ENCODE measurements around the gene KCNK3. TPM values are rescaled to one million over a fixed set of nuclear protein-coding genes. Genes with fewer than 3 reads are reported as not detected.

Gene KCNK3
- total RNA-seq, 1 donor from 2014 or later = 26.8 TPM

GRCh38 chr2:26724784-26725520 lies 32.4 kb downstream of the KCNK3 start:
- intact Hi-C loops (cut with DNase I) = no loop called here
- no peak for ATAC-seq
- no peak for DNase-seq

GRCh38 chr2:26725521-26725820 lies 32.9 kb downstream of the KCNK3 start:
- ATAC-seq (no peak), DNase-seq (no peak)
- Histone ChIP-seq H3K27ac (no peak overlapping the region), H3K27me3 (ENCODE audit: low read depth) (peaks cover 16% of the 10 kb centered on the region), H3K36me3 (no peaks in the 10 kb centered on the region), H3K4me3 (no peak overlapping the region), H3K9me3 (no peaks in the 10 kb centered on the region), H3K4me1 (peaks cover 42% of the 10 kb centered on the region)
- intact Hi-C loops (cut with DNase I) = no loop called here
- TF ChIP-seq, protein P1, sequence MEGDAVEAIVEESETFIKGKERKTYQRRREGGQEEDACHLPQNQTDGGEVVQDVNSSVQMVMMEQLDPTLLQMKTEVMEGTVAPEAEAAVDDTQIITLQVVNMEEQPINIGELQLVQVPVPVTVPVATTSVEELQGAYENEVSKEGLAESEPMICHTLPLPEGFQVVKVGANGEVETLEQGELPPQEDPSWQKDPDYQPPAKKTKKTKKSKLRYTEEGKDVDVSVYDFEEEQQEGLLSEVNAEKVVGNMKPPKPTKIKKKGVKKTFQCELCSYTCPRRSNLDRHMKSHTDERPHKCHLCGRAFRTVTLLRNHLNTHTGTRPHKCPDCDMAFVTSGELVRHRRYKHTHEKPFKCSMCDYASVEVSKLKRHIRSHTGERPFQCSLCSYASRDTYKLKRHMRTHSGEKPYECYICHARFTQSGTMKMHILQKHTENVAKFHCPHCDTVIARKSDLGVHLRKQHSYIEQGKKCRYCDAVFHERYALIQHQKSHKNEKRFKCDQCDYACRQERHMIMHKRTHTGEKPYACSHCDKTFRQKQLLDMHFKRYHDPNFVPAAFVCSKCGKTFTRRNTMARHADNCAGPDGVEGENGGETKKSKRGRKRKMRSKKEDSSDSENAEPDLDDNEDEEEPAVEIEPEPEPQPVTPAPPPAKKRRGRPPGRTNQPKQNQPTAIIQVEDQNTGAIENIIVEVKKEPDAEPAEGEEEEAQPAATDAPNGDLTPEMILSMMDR (IDR thresholded peaks at IDR 0.05) = no peak

More at GRCh38 chr2:26724784-26725520, 32.4 kb downstream of the KCNK3 start:
- peaks cover 16% of the 10 kb centered on the region for H3K27me3 ChIP-seq (ENCODE audit: low read depth)
- peak overlapping the region; percentile 44 for H3K27ac ChIP-seq
- H3K4me1 ChIP-seq = peaks cover 47% of the 10 kb centered on the region
- TF ChIP-seq, protein P1 (IDR thresholded peaks at IDR 0.05) = no peak
- H3K36me3 ChIP-seq = no peaks in the 10 kb centered on the region
- no peak overlapping the region for H3K4me3 ChIP-seq
- no peaks in the 10 kb centered on the region for H3K9me3 ChIP-seq

DNA sequence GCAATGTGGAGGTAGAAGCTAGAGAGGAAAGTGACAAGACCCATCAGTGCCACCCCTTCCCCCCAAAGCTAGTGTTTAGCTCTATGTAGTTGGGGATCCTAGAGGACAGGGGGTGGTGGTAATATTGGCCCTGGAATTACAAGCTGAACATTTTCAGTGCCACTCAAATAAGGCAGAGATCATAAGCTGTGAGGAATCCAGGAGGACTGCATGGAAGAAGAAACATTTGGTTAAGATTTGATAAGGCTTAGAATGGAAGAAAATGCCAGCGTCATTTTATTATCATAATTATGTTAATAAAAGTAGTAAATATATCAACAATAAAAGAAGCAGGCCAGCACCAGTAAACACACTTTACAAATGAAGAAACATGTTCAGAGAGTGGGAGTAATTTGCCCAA lies 33.7 kb downstream of the KCNK3 start:
- H3K27me3 ChIP-seq (ENCODE audit: low read depth) = peaks cover 16% of the 10 kb centered on the region
- ATAC-seq = no peak

GRCh38 chr2:26727641-26728561 lies 35.4 kb downstream of the KCNK3 start:
- H3K36me3 ChIP-seq = no peaks in the 10 kb centered on the region
- TF ChIP-seq, protein P1 (IDR thresholded peaks at IDR 0.05) = peak; percentile 30
- intact Hi-C loops (cut with DNase I) = no loop called here
- H3K27ac ChIP-seq = no peak overlapping the region
- H3K9me3 ChIP-seq = no peaks in the 10 kb centered on the region
- no peak overlapping the region for H3K4me3 ChIP-seq
- DNase-seq (no peak), ATAC-seq (no peak)
- peaks cover 24% of the 10 kb centered on the region for H3K4me1 ChIP-seq
- H3K27me3 ChIP-seq (ENCODE audit: low read depth) = peaks cover 16% of the 10 kb centered on the region

More for the DNA sequence above, 33.7 kb downstream of the KCNK3 start:
- no peak overlapping the region for H3K4me3 ChIP-seq
- intact Hi-C loops (cut with DNase I) = no loop called here
- H3K36me3 ChIP-seq = no peaks in the 10 kb centered on the region
- TF ChIP-seq, protein P1 (IDR thresholded peaks at IDR 0.05) = no peak
- H3K4me1 ChIP-seq = peaks cover 35% of the 10 kb centered on the region
- no peak overlapping the region for H3K27ac ChIP-seq
- DNase-seq = no peak
- no peaks in the 10 kb centered on the region for H3K9me3 ChIP-seq

DNA sequence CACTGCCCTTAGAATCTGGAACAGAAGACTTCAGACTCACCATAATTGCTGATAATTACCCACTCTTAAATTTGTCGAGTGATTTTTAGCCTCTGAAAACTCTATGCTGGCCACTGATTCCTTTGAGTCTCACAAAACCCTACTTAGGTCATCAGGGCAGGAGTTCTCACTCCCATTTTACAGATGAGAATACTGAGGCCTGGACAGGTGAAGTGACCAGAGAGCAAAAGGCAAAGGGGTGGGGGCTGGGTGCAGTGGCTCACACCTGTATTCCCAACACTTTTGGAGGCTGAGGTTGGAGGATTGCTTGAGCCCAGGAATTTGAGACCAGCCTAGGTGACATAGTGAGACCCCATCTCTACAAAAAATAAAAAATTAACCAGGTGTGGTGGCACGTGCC lies 36.8 kb downstream of the KCNK3 start:
- ATAC-seq = no peak
- Histone ChIP-seq H3K9me3 (no peaks in the 10 kb centered on the region), H3K27me3 (ENCODE audit: low read depth) (peaks cover 16% of the 10 kb centered on the region), H3K4me3 (no peak overlapping the region), H3K27ac (no peak overlapping the region), H3K4me1 (peaks cover 10% of the 10 kb centered on the region), H3K36me3 (no peaks in the 10 kb centered on the region)
- DNase-seq = no peak
- intact Hi-C loops (cut with DNase I) = no loop called here
- TF ChIP-seq, protein P1 (IDR thresholded peaks at IDR 0.05) = no peak
